GM19468 (cell line): ENCODE measurements around the gene ZEB1.
"Not testable (repeated sequence)": the region's sequence is repeated elsewhere in the genome, so short reads cannot be mapped to it uniquely, and the experiment has no call there.

Experiments used
- ATAC-seq: cut with Tn5 transposase; IDR thresholded peaks from one replicate; pipeline ENCODE4 v1.9.1; 2021; ENCODE audit warnings: mild to moderate bottlenecking, moderate library complexity, moderate number of reproducible peaks; ENCODE audit not compliant: unreplicated experiment; ENCODE audit errors: extremely low read depth

ZEB1 gene

GRCh38 chr10:31557854-31558253, 238.8 kb downstream of the ZEB1 start:
- no peak for ATAC-seq

GRCh38 chr10:31568252-31568861, 249.3 kb downstream of the ZEB1 start:
- ATAC-seq, result not testable (repeated sequence)

GRCh38 chr10:31574577-31574976, 255.6 kb downstream of the ZEB1 start:
- no peak for ATAC-seq

- no peak for ATAC-seq
Observed at GRCh38 chr10:31578181-31578852, 259.3 kb downstream of the ZEB1 start.

GRCh38 chr10:31578951-31579350, 259.9 kb downstream of the ZEB1 start:
- no peak for ATAC-seq
